ENCODE results near the gene PABPN1L. TPM values are rescaled to one million over a fixed set of nuclear protein-coding genes. Genes with fewer than 3 reads are reported as not detected.

Gene PABPN1L
- total RNA-seq, 1 experiment from 2014 or later: not detected

DNA sequence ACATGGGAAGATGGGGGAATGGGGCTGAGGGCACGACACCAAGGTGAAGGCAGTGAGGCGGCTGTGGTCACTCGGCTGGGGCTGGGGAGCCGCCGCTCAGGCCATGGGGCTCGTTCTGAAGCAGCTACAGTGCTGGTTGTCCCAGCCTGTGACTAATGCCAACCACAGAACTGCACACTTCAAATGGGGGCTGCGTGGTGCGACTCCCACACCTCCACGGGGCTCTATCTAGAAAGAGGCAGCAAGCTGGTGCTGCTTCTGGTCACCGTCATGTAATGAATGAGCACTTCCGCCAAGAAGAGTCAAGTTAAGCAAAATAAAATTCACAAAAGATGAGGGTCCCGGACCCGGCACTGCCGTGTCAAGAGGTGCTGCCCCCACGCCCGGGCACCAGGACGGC, 29.7 kb downstream of the PABPN1L start:
- H2BK120ac ChIP-seq (ENCODE audit: low read depth, low read length, poor library complexity, severe bottlenecking): no peak overlapping the region
- no peaks in the 10 kb centered on the region for H3K79me2 ChIP-seq (ENCODE audit: insufficient read depth, low read length)
- H2BK12ac ChIP-seq (ENCODE audit: insufficient read length, low read depth, low read length): no peak overlapping the region
- no CpG with 5 or more reads among the region's 17 CpGs for WGBS (ENCODE audit: extremely low coverage, insufficient read length, low lambda C conversion rate)
- H3K27ac ChIP-seq (ENCODE audit: insufficient read length, low read depth, low read length): no peak overlapping the region
- H3K27ac Mint-ChIP-seq: peak overlapping the region in 1 of 3 experiments; percentile 64; a peak in 1 of 7 replicates
- no peak overlapping the region for H2BK20ac ChIP-seq (ENCODE audit: low read depth, low read length, poor library complexity, severe bottlenecking)
- H3K4me1 Mint-ChIP-seq: no peaks in the 10 kb centered on the region
- no peak overlapping the region for H4K91ac ChIP-seq (ENCODE audit: insufficient read length, low read depth, low read length)
- H3T11ph ChIP-seq (ENCODE audit: low read length): no peak overlapping the region
- no peak overlapping the region for H3K56ac ChIP-seq (ENCODE audit: insufficient read length, low read depth, low read length)
- H3K9ac ChIP-seq (ENCODE audit: extremely low read depth, insufficient read length, low read length): no peak overlapping the region
- H3K27me3 Mint-ChIP-seq (ENCODE audit: low read depth): no peaks in the 10 kb centered on the region
- TF ChIP-seq, protein P1, sequence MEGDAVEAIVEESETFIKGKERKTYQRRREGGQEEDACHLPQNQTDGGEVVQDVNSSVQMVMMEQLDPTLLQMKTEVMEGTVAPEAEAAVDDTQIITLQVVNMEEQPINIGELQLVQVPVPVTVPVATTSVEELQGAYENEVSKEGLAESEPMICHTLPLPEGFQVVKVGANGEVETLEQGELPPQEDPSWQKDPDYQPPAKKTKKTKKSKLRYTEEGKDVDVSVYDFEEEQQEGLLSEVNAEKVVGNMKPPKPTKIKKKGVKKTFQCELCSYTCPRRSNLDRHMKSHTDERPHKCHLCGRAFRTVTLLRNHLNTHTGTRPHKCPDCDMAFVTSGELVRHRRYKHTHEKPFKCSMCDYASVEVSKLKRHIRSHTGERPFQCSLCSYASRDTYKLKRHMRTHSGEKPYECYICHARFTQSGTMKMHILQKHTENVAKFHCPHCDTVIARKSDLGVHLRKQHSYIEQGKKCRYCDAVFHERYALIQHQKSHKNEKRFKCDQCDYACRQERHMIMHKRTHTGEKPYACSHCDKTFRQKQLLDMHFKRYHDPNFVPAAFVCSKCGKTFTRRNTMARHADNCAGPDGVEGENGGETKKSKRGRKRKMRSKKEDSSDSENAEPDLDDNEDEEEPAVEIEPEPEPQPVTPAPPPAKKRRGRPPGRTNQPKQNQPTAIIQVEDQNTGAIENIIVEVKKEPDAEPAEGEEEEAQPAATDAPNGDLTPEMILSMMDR (conservative IDR thresholded peaks at IDR 0.05): no peak
- no peaks in the 10 kb centered on the region for H3K79me1 ChIP-seq (ENCODE audit: insufficient read depth, low read depth, low read length, poor library complexity, severe bottlenecking)
- no peaks in the 10 kb centered on the region for H3K27me3 ChIP-seq (ENCODE audit: insufficient read depth, low read length)
- H3K14ac ChIP-seq (ENCODE audit: insufficient read depth, low read length): no peak overlapping the region
- no peak for DNase-seq
- H3K4me2 ChIP-seq (ENCODE audit: insufficient read depth, insufficient read length, low read length): no peak overlapping the region
- peaks cover 4 to 16% (median 13%) of the 10 kb centered on the region in 3 experiments; a peak in 6 of 7 replicates for H3K36me3 Mint-ChIP-seq (ENCODE audit: insufficient read depth in 1 of 3, low read depth in 3 of 3)
- H4K5ac ChIP-seq (ENCODE audit: insufficient read length, low read depth, low read length): no peak overlapping the region
- no peak overlapping the region for H3K23ac ChIP-seq (ENCODE audit: insufficient read length, low read depth, low read length)
- H2BK5ac ChIP-seq (ENCODE audit: insufficient read length, low read length): no peak overlapping the region
- no peak overlapping the region for H3K4me3 Mint-ChIP-seq
- no peaks in the 10 kb centered on the region for H3K23me2 ChIP-seq (ENCODE audit: insufficient read length, low read depth, low read length, poor library complexity, severe bottlenecking)
- H4K8ac ChIP-seq (replicated peaks; ENCODE audit: insufficient read length, low read depth, low read length): no peak overlapping the region
- H3K9me3 ChIP-seq (ENCODE audit: control insufficient read depth, low read depth, low read length): no peaks in the 10 kb centered on the region
- no peaks in the 10 kb centered on the region for H3K9me3 Mint-ChIP-seq
- no peaks in the 10 kb centered on the region for H3K4me1 ChIP-seq (ENCODE audit: insufficient read depth, low read length)
- no peaks in the 10 kb centered on the region for H4K20me1 ChIP-seq (ENCODE audit: control insufficient read depth, insufficient read depth, insufficient read length)
- no peak overlapping the region for H3K4ac ChIP-seq (ENCODE audit: low read depth, low read length)
- no peak overlapping the region for H2BK15ac ChIP-seq (ENCODE audit: low read depth, low read length)
- H2AK5ac ChIP-seq (ENCODE audit: insufficient read length, low read length): no peak overlapping the region
- H3K18ac ChIP-seq (ENCODE audit: insufficient read length, low read depth, low read length): no peak overlapping the region
- no peak overlapping the region for H2AFZ ChIP-seq (ENCODE audit: low read length)
